GM20000 (cell line): ENCODE measurements around the gene ATP5F1A.

Experiments used
- DNase-seq: peaks from one replicate; pipeline ENCODE4 v3.0.0; 2012; ENCODE audit warnings: low spot score
- TF ChIP-seq, protein P1 (sequence below): IDR thresholded peaks from 2 replicates; pipeline ENCODE4 v1.5.1; 2012; ENCODE audit warnings: mild to moderate bottlenecking, control low read depth; ENCODE audit errors: extremely low read depth, missing control alignments

Gene ATP5F1A

DNA sequence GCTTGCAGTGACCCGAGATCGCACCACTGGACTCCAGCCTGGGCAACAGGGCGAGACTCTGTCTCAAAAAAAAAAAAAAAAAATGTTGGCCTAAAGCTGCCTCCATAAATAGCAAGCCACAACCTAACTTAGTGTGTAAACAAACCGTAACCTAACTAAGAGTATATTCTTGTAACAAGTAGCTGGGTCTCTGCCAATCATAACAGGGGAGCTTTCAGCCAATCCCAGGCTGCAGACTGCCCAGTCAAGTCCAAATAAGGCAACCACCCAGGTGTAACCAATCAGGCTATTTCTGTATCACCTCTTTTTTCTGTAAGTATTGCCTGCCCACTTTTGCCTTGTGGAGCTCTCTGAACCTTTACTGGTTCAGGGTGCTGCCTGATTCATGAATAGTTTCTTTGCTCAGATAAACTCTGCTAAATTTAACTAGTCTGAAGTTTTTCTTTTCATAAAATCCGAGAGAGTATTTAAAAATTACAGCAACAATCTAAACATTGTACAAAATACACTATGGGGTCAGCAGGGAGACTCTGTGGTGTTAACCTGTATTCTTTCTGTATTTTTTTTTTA, 30.6 kb downstream of the ATP5F1A start:
- no peak for DNase-seq
- TF ChIP-seq, protein P1, sequence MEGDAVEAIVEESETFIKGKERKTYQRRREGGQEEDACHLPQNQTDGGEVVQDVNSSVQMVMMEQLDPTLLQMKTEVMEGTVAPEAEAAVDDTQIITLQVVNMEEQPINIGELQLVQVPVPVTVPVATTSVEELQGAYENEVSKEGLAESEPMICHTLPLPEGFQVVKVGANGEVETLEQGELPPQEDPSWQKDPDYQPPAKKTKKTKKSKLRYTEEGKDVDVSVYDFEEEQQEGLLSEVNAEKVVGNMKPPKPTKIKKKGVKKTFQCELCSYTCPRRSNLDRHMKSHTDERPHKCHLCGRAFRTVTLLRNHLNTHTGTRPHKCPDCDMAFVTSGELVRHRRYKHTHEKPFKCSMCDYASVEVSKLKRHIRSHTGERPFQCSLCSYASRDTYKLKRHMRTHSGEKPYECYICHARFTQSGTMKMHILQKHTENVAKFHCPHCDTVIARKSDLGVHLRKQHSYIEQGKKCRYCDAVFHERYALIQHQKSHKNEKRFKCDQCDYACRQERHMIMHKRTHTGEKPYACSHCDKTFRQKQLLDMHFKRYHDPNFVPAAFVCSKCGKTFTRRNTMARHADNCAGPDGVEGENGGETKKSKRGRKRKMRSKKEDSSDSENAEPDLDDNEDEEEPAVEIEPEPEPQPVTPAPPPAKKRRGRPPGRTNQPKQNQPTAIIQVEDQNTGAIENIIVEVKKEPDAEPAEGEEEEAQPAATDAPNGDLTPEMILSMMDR = no peak

DNA sequence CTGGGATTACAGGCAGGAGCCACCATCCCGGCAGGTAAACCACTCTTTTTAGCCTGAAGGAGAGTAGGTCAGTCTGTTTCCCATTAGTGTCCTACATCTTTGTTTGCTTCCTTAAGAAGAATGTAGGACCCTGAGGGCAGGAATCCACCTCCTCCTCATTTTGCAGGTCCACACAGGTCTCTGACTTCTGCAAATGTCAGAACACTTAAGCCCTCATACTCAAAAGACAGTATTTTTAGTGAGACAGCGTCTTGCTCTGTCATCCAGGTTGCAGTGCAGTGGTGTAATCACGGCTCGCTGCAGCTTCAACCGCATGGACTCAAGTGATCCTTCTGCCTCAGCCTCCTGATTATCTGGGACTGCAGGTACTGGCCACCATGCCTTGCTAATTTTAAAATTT, 35.3 kb downstream of the ATP5F1A start:
- no peak for DNase-seq
- TF ChIP-seq, protein P1 = no peak

DNA sequence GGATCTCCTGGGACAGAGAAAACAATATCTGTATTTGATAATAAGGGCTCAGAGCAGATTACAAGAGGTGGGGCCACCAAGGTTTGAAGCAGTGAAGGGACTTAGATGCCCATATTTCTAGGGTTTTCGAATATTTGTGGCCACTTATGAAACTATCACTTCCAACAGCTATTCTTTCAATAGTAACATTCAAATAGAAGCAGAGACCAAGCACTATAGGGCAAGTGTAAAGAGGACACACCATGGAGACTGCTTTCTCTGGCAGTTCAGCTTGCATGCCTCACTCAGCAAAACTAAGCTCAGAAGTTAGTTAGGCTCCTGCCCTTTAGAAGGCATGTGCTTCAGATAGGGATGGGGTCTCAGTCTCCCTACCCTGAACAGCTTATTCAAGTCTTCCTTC, 36.3 kb downstream of the ATP5F1A start:
- TF ChIP-seq, protein P1 = no peak

DNA sequence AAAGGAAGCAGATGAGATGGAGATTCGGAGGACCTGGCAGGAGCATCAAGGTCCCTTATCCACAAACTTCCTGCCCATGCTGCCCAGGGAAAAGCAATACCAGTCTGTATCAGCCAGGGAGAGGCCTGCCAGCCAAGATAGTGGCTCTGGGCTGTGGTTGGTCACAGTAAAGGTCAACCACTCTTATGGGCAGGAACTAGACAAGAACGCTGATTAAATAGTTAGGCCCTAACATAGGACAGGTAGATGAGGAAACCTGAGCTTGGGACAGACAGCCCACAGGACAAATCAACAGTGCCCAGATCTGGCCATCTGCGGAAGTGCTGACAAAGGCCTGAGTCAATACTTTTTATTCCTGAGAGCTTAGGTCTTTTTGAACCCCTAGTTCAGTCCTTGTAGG, 36.7 kb downstream of the ATP5F1A start:
- TF ChIP-seq, protein P1 = no peak
- DNase-seq = no peak

More for the DNA sequence above, 36.3 kb downstream of the ATP5F1A start:
- DNase-seq = no peak

DNA sequence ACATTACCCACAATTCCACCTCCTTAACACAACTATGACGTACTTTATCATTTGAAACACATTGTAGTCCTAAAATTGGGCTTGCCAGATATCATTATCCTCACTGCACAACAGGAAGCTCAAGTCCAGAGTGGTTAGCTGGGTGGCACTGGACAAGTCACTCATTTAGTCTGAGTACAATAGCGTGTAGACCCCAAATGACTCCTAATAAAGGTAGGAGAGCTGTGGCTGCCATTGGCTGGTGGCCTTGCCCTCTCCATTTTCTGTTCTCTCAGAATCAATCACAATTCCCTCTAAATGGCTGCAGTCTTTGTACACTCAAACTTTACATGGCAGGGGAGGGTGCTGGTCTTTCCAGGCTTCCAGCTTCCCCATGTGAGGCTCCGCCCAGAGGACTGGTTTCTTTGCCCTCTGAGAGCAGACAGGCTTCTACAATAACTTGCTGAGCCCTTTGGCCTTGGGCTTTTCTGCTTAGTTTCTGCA, 37.7 kb downstream of the ATP5F1A start:
- TF ChIP-seq, protein P1 = no peak
- DNase-seq = no peak

DNA sequence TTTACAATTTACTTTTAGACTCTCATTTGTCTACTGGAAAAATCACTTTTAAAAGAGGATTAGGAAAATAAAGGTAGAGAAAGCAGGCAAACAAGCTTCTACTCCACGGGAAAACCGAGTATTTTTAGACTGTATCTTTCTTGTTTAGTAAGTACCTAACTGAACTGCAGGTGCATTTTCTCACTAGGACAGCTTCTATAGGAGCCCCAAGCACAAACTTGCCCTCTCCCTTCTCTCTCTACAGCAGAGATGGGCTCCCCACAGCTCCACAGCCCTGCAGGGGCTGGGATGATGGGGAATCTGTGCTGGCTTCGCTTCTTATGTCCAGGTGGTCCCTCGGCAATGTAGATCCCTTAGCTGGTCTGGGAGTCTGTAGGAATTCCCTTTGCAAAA, 42.3 kb downstream of the ATP5F1A start:
- TF ChIP-seq, protein P1 = no peak
- DNase-seq = no peak

DNA sequence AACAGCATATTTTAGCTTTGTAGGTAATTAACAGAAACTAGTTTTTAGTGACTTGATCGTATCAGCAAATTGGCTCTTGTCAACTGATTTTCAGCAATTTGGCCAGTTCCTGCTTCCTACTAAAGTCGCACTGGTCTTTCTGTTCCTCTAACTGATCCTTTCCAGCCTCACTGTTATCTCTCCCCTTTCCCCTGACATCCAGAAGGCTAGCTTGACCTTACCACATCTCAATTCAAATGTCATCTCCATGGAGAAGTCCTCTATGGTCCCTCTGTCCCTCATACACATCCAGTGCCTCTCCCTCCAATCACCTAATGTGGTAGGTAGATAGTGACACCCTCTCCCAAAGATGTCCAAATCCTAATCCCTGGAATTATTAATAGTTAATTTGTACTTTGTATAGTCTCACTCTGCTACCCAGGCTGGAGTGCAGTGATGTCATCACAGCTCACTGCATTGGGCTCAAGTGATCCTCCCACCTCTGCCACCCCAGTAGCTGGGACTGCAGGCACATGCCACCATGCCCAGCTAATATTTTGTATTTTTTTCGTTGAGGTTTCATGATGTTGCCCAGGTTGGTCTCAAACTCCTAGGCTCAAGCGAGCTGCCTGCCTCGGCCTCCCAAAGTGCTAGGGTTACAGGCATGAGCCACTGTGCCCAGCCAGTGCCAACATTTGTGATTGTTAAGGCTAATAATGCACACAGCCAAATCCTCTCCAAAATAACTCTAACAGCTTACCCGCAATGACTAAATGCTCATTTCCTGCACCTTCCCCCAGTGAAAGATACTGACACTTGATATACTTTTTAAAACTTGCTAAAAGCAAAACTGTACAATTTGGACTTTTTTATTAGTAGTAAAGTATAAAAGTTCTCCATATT, 42.9 kb downstream of the ATP5F1A start:
- TF ChIP-seq, protein P1 = no peak
- no peak for DNase-seq
